Calu3 (cell line): ENCODE measurements around the gene GYPA. TPM values are rescaled to one million over a fixed set of nuclear protein-coding genes. Genes with fewer than 3 reads are reported as not detected.
"Not testable (repeated sequence)": the region's sequence is repeated elsewhere in the genome, so short reads cannot be mapped to it uniquely, and the experiment has no call there.

Source experiments
- BruUV-seq: library from RNA; stranded (reverse); fragments of 400-500 nt; replicated peaks from 2 replicates; lab custom pipeline; 2021; lab: Mats Ljungman, UMichigan
- CTCF ChIA-PET: fragments of 300-600 bp; sonication (Branson Sonifier 250); formaldehyde crosslinking; loops from one replicate; lab custom pipeline; 2022; ENCODE audit warnings: antibody characterized with exemption; lab: Charles Lee
- DNase-seq: peaks from one replicate; pipeline ENCODE4 v3.0.0; 2022
- H3K27ac Mint-ChIP-seq: one replicate; pipeline ENCODE4 v1.8.0; 2022; ENCODE audit warnings: mixed read lengths; ENCODE audit not compliant: unreplicated experiment
- H3K27me3 Mint-ChIP-seq: one replicate; pipeline ENCODE4 v1.8.0; 2022; ENCODE audit warnings: mixed read lengths; ENCODE audit not compliant: unreplicated experiment
- H3K36me3 Mint-ChIP-seq: one replicate; pipeline ENCODE4 v1.8.0; 2022; ENCODE audit warnings: mild to moderate bottlenecking, moderate library complexity, mixed read lengths; ENCODE audit not compliant: insufficient read depth, unreplicated experiment
- H3K4me1 Mint-ChIP-seq: one replicate; pipeline ENCODE4 v1.8.0; 2022; ENCODE audit warnings: mild to moderate bottlenecking, low read depth, mixed read lengths; ENCODE audit not compliant: unreplicated experiment
- H3K4me3 Mint-ChIP-seq: one replicate; pipeline ENCODE4 v1.8.0; 2022; ENCODE audit warnings: mild to moderate bottlenecking, low read depth, moderate library complexity, mixed read lengths; ENCODE audit not compliant: unreplicated experiment
- H3K9me3 Mint-ChIP-seq: one replicate; pipeline ENCODE4 v1.8.0; 2022; ENCODE audit warnings: low read depth, mixed read lengths; ENCODE audit not compliant: unreplicated experiment
- intact Hi-C: fragments of 100-400 bp; cut with micrococcal nuclease; formaldehyde crosslinking; loops from one replicate; pipeline ENCODE4 v1.10.0; 2022; ENCODE audit not compliant: unreplicated experiment
- total RNA-seq: library from RNA; stranded (reverse); gene quantifications from 2 replicates; pipeline ENCODE4 v1.2.3, GENCODE V29; 2022
- TF ChIP-seq, protein P1 (sequence below): fragments of 200-600 bp; IDR thresholded peaks from one replicate; pipeline ENCODE4 v1.8.0; 2022; ENCODE audit warnings: antibody characterized with exemption; ENCODE audit not compliant: unreplicated experiment

The GYPA gene
- total RNA-seq, 1 experiment from 2014 or later: not detected

GRCh38 chr4:144174401-144175067, 34.0 kb upstream of the GYPA start:
- peak; percentile 8 for DNase-seq
- Mint-ChIP-seq H3K4me1 (peaks cover 7% of the 10 kb centered on the region), H3K27ac (no peak overlapping the region), H3K9me3 (no peaks in the 10 kb centered on the region), H3K36me3 (no peaks in the 10 kb centered on the region), H3K4me3 (no peak overlapping the region), H3K27me3 (peaks cover 9% of the 10 kb centered on the region)
- CTCF ChIA-PET: no interaction called here
- intact Hi-C loops: loop anchor here (2.0 to 10.0 kb wide), 4 partner anchors 390 to 886 kb away; no protein-coding TSS in a partner anchor
- TF ChIP-seq, protein P1, sequence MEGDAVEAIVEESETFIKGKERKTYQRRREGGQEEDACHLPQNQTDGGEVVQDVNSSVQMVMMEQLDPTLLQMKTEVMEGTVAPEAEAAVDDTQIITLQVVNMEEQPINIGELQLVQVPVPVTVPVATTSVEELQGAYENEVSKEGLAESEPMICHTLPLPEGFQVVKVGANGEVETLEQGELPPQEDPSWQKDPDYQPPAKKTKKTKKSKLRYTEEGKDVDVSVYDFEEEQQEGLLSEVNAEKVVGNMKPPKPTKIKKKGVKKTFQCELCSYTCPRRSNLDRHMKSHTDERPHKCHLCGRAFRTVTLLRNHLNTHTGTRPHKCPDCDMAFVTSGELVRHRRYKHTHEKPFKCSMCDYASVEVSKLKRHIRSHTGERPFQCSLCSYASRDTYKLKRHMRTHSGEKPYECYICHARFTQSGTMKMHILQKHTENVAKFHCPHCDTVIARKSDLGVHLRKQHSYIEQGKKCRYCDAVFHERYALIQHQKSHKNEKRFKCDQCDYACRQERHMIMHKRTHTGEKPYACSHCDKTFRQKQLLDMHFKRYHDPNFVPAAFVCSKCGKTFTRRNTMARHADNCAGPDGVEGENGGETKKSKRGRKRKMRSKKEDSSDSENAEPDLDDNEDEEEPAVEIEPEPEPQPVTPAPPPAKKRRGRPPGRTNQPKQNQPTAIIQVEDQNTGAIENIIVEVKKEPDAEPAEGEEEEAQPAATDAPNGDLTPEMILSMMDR: no peak
- no TSS peak for BruUV-seq

GRCh38 chr4:144171697-144172096, 31.2 kb upstream of the GYPA start:
- CTCF ChIA-PET: no interaction called here
- TF ChIP-seq, protein P1: no peak
- Mint-ChIP-seq H3K4me3 (no peak overlapping the region), H3K4me1 (no peaks in the 10 kb centered on the region), H3K27me3 (peaks cover 9% of the 10 kb centered on the region), H3K36me3 (no peaks in the 10 kb centered on the region), H3K9me3 (no peaks in the 10 kb centered on the region), H3K27ac (no peak overlapping the region)
- intact Hi-C loops: loop anchor here (5.0 to 10.0 kb wide), 3 partner anchors 393 to 613 kb away; no protein-coding TSS in a partner anchor
- DNase-seq: no peak
- no TSS peak for BruUV-seq

GRCh38 chr4:144169211-144169610, 28.7 kb upstream of the GYPA start:
- Mint-ChIP-seq H3K36me3 (no peaks in the 10 kb centered on the region), H3K27ac (no peak overlapping the region), H3K4me3 (no peak overlapping the region), H3K4me1 (no peaks in the 10 kb centered on the region), H3K27me3 (peaks cover 9% of the 10 kb centered on the region), H3K9me3 (no peaks in the 10 kb centered on the region)
- intact Hi-C loops: no loop called here
- no TSS peak for BruUV-seq
- TF ChIP-seq, protein P1: no peak
- DNase-seq: no peak
- CTCF ChIA-PET: no interaction called here

GRCh38 chr4:144154044-144154443, 13.5 kb upstream of the GYPA start:
- intact Hi-C loops: no loop called here
- Mint-ChIP-seq H3K27me3 (no peaks in the 10 kb centered on the region), H3K4me3 (no peak overlapping the region), H3K4me1 (no peaks in the 10 kb centered on the region), H3K27ac (no peak overlapping the region), H3K9me3 (peaks cover 5% of the 10 kb centered on the region), H3K36me3 (no peaks in the 10 kb centered on the region)
- no peak for DNase-seq
- BruUV-seq: no TSS peak
- TF ChIP-seq, protein P1: no peak
- CTCF ChIA-PET: no interaction called here

DNA sequence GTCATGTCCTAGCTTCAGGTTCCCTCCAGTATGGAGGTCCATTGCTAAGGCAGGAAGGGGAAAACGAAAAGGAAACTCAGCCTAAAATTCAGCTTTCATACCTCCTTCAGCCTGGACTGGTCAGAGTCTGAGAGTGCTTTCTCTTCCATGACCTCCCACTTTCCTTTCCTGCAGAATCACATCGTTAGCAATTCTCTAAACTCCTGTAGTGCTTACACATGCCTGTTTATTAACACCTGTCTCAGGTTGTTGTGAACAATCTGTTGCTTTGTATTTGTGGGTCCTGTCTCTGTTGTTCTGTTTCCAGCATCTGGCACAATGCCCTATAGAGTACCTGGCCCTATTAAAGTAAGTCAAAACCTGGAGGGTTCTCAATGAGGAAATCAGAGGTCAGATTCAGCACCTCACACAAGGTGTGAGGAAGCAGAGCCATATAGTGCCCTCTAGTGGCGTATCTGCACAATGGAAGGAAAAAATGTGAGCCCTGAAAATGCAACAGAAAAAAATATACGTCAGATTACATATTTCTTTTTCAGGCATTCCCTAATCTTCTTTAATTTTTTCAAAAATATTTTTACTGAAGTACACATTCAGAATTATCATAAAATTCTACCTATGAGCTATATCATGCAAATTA, 2.3 kb upstream of the GYPA start:
- H3K9me3 Mint-ChIP-seq, CTCF ChIA-PET, H3K4me3 Mint-ChIP-seq, BruUV-seq, H3K27me3 Mint-ChIP-seq, H3K27ac Mint-ChIP-seq, H3K36me3 Mint-ChIP-seq, H3K4me1 Mint-ChIP-seq: not testable (repeated sequence)
- intact Hi-C loops: loop anchor here (5.0 kb wide), 1 partner anchor 371 kb away; no protein-coding TSS in a partner anchor
- peak; percentile 25 for DNase-seq
